K562 (cell line): Measurements from ENCODE around the gene SOHLH2.

Experiments
- CBX8 ChIP-seq: fragments of 200-600 bp; sonication (generic); IDR thresholded peaks from 2 replicates; pipeline ENCODE4 v1.6.1; 2012; ENCODE audit warnings: borderline replicate concordance, mixed run types, low read depth, mild to moderate bottlenecking, moderate library complexity, mixed read lengths, low read length, control low read depth, inconsistent platforms; ENCODE audit not compliant: poor library complexity, severe bottlenecking; ENCODE audit errors: extremely low read depth
- CREM ChIP-seq: IDR thresholded peaks from 2 replicates; pipeline ENCODE4 v1.6.1; 2014; ENCODE audit warnings: antibody characterized with exemption, low read depth
- GABPA ChIP-seq: fragments of 200-800 bp; sonication (Bioruptor generic); conservative IDR thresholded peaks from 2 replicates; pipeline ENCODE4 v1.6.1; 2016; ENCODE audit warnings: low read depth, missing genetic modification characterization, missing compliant biosample characterization
- GTF2F1 ChIP-seq: IDR thresholded peaks from 2 replicates; pipeline ENCODE4 v1.6.1; 2011; ENCODE audit warnings: low read depth, low read length, improper control_type of control experiment
- HNRNPLL ChIP-seq: fragments of 200-400 bp; formaldehyde crosslinking; IDR thresholded peaks from 2 replicates; pipeline ENCODE4 v1.6.1; 2017; ENCODE audit warnings: low read length, low read depth, mild to moderate bottlenecking; ENCODE audit not compliant: poor library complexity, severe bottlenecking
- POLR2A ChIP-seq: fragments of 450-650 bp; conservative IDR thresholded peaks from 2 replicates; pipeline ENCODE4 v1.6.1; 2016
- POLR2AphosphoS5 ChIP-seq: IDR thresholded peaks from 2 replicates; pipeline ENCODE4 v1.6.1; 2011; ENCODE audit warnings: mild to moderate bottlenecking, low read depth, low read length, moderate library complexity; ENCODE audit not compliant: control insufficient read depth, insufficient read depth
- ZEB2 ChIP-seq: fragments of 450-650 bp; IDR thresholded peaks from 2 replicates; pipeline ENCODE4 v1.6.1; 2016
- ZNF121 ChIP-seq: sonication (generic); formaldehyde crosslinking; conservative IDR thresholded peaks from 2 replicates; pipeline ENCODE4 v1.8.0; 2022; ENCODE audit warnings: missing genetic modification reagents
- ZNF384 ChIP-seq: IDR thresholded peaks from 2 replicates; pipeline ENCODE4 v1.6.1; 2012; ENCODE audit warnings: low read depth, low read length, improper control_type of control experiment
- TF ChIP-seq, protein P1 (sequence below), 3 experiments: IDR thresholded peaks in 2 of 3; conservative IDR thresholded peaks in 1 of 3; 2 replicates each; pipeline ENCODE4 v1.5.1; 2011 to 2012; ENCODE audit warnings: low read length in 3 of 3, mild to moderate bottlenecking in 3 of 3, control low read depth in 2 of 3, improper control_type of control experiment in 1 of 3, inconsistent platforms in 1 of 3, low read depth in 1 of 3, mixed read lengths in 1 of 3, moderate library complexity in 1 of 3; ENCODE audit not compliant: insufficient read depth in 2 of 3
- TF ChIP-seq, protein P2 (sequence below): fragments of 450-650 bp; IDR thresholded peaks from 2 replicates; pipeline ENCODE4 v1.7.0; 2016; ENCODE audit warnings: borderline replicate concordance
- TF ChIP-seq, protein P3 (sequence below): IDR thresholded peaks from 2 replicates; pipeline ENCODE4 v1.6.1; 2016; ENCODE audit warnings: missing genetic modification characterization, missing compliant biosample characterization
- TF ChIP-seq, protein P4 (sequence below): fragments of 250-450 bp; sonication (Bioruptor Pico); IDR thresholded peaks from 2 replicates; pipeline ENCODE4 v1.8.0; 2022; ENCODE audit warnings: moderate library complexity, mild to moderate bottlenecking, inconsistent platforms

DNA sequence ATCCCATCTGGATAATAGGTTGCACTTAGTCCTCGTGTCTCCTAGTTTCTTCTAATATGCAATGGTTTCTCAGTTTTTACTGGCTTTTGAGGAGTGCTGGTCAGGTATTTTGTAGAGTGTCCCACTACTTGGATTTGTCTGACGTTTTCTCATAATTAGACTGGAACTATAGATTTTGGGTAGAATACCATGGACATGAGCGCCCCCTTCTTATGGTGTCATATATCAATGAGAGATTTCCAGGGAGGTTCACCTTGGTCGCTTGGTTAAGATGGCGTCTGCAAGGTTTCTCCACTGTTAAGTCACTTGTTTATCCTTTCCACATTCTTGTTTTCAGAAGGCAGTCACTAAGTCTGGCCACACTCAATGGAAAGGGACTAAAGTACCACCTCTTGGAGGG lies 6.7 kb downstream of the SOHLH2 start:
- TF ChIP-seq, protein P1, sequence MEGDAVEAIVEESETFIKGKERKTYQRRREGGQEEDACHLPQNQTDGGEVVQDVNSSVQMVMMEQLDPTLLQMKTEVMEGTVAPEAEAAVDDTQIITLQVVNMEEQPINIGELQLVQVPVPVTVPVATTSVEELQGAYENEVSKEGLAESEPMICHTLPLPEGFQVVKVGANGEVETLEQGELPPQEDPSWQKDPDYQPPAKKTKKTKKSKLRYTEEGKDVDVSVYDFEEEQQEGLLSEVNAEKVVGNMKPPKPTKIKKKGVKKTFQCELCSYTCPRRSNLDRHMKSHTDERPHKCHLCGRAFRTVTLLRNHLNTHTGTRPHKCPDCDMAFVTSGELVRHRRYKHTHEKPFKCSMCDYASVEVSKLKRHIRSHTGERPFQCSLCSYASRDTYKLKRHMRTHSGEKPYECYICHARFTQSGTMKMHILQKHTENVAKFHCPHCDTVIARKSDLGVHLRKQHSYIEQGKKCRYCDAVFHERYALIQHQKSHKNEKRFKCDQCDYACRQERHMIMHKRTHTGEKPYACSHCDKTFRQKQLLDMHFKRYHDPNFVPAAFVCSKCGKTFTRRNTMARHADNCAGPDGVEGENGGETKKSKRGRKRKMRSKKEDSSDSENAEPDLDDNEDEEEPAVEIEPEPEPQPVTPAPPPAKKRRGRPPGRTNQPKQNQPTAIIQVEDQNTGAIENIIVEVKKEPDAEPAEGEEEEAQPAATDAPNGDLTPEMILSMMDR (IDR thresholded peaks at IDR 0.05 in 2 of 3, conservative IDR thresholded peaks at IDR 0.05 in 1 of 3; ENCODE audit: insufficient read depth in 2 of 3, low read depth in 1 of 3, low read length in 3 of 3), result 0 out of 6 replicates have a peak, but pooled peaks of 1 of the 3 experiments have one; percentile 9
- TF ChIP-seq, protein P2, sequence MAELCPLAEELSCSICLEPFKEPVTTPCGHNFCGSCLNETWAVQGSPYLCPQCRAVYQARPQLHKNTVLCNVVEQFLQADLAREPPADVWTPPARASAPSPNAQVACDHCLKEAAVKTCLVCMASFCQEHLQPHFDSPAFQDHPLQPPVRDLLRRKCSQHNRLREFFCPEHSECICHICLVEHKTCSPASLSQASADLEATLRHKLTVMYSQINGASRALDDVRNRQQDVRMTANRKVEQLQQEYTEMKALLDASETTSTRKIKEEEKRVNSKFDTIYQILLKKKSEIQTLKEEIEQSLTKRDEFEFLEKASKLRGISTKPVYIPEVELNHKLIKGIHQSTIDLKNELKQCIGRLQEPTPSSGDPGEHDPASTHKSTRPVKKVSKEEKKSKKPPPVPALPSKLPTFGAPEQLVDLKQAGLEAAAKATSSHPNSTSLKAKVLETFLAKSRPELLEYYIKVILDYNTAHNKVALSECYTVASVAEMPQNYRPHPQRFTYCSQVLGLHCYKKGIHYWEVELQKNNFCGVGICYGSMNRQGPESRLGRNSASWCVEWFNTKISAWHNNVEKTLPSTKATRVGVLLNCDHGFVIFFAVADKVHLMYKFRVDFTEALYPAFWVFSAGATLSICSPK, result no peak
- no peak for TF ChIP-seq POLR2AphosphoS5
- TF ChIP-seq CBX8, result no peak
- TF ChIP-seq CREM, result no peak
- no peak for TF ChIP-seq ZNF384
- TF ChIP-seq, protein P3, sequence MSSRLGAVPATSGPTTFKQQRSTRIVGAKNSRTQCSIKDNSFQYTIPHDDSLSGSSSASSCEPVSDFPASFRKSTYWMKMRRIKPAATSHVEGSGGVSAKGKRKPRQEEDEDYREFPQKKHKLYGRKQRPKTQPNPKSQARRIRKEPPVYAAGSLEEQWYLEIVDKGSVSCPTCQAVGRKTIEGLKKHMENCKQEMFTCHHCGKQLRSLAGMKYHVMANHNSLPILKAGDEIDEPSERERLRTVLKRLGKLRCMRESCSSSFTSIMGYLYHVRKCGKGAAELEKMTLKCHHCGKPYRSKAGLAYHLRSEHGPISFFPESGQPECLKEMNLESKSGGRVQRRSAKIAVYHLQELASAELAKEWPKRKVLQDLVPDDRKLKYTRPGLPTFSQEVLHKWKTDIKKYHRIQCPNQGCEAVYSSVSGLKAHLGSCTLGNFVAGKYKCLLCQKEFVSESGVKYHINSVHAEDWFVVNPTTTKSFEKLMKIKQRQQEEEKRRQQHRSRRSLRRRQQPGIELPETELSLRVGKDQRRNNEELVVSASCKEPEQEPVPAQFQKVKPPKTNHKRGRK (tag), result no peak
- no peak for TF ChIP-seq HNRNPLL
- no peak for TF ChIP-seq GTF2F1
- no peak for TF ChIP-seq GABPA (tag)
- no peak for TF ChIP-seq ZNF121 (CRISPR knock-in tag)
- TF ChIP-seq POLR2A, result no peak
- TF ChIP-seq, protein P4, sequence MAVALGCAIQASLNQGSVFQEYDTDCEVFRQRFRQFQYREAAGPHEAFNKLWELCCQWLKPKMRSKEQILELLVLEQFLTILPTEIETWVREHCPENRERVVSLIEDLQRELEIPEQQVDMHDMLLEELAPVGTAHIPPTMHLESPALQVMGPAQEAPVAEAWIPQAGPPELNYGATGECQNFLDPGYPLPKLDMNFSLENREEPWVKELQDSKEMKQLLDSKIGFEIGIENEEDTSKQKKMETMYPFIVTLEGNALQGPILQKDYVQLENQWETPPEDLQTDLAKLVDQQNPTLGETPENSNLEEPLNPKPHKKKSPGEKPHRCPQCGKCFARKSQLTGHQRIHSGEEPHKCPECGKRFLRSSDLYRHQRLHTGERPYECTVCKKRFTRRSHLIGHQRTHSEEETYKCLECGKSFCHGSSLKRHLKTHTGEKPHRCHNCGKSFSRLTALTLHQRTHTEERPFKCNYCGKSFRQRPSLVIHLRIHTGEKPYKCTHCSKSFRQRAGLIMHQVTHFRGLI (CRISPR knock-in tag), result no peak
- no peak for TF ChIP-seq ZEB2
